Loucy (cell line): ENCODE data around the gene SCTR.

ENCODE experiments used
- CTCF ChIP-seq: fragments of 200-600 bp; sonication (generic); conservative IDR thresholded peaks from 2 replicates; pipeline ENCODE4 v1.5.1; 2014; ENCODE audit warnings: mild to moderate bottlenecking, antibody characterized with exemption, low read length
- EZH2phosphoT487 ChIP-seq: fragments of 200-600 bp; IDR thresholded peaks from 2 replicates; pipeline ENCODE4 v1.6.1; 2018; ENCODE audit warnings: antibody characterized with exemption, mild to moderate bottlenecking, moderate library complexity, borderline replicate concordance

DNA sequence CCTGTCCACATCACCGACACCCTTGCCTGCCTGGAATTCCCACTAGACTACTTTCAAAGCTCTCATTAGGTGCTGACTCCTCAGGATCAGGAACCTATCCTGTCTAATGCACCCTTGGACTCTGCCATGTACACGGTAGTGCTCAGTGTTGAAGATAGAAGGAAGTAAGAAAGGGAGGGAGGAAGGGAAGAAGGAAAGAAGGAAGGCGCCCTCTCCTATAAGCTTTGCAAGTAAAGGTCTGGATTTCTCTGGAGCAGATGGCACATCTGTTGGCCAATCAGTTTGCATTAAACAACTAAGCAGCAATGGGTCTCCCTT lies 45.3 kb downstream of the SCTR start:
- TF ChIP-seq CTCF (no peak), EZH2phosphoT487 (no peak)
